IMR-90 (cell line): Measurements from ENCODE around the gene TTC39C. TPM values are rescaled to one million over a fixed set of nuclear protein-coding genes. Genes with fewer than 3 reads are reported as not detected.

ENCODE experiments used
- ATAC-seq: fragments of 200-7000 bp; cut with Tn5 transposase; 2 replicates; pipeline ENCODE4 v1.9.1; 2020; ENCODE audit warnings: low read depth, mild to moderate bottlenecking, moderate library complexity
- BruUV-seq: library from RNA; stranded (reverse); fragments of 400-500 nt; replicated peaks from 2 replicates; lab custom pipeline; 2021; lab: Mats Ljungman, UMichigan
- CTCF ChIA-PET: fragments of 300-600 bp; formaldehyde crosslinking; extraction: SDS; loops from one replicate; lab custom pipeline; 2021; ENCODE audit warnings: antibody characterized with exemption; lab: Yijun Ruan, JAX
- POLR2A ChIA-PET: fragments of 300-600 bp; sonication (Branson Sonifier 250); formaldehyde crosslinking; loops from one replicate; lab custom pipeline; 2022; ENCODE audit warnings: antibody characterized with exemption; ENCODE audit not compliant: unreplicated experiment; lab: Charles Lee
- DNase-seq: peaks from one replicate; pipeline ENCODE4 v3.0.0; 2013
- H2AFZ ChIP-seq: replicated peaks from 2 replicates; pipeline ENCODE3; 2013; ENCODE audit warnings: low read length, mild to moderate bottlenecking; ENCODE audit not compliant: poor library complexity
- H2AK5ac ChIP-seq: 2 replicates; pipeline ENCODE4 v1.6.1; 2013; ENCODE audit warnings: low read depth, low read length, inconsistent platforms
- H2AK9ac ChIP-seq: replicated peaks from 2 replicates; pipeline ENCODE3; 2013; ENCODE audit warnings: mild to moderate bottlenecking, low read depth, low read length, moderate library complexity; ENCODE audit not compliant: poor library complexity
- H2BK120ac ChIP-seq: 2 replicates; pipeline ENCODE4 v1.6.1; 2013; ENCODE audit warnings: low read depth, low read length, inconsistent platforms
- H2BK15ac ChIP-seq: 3 replicates; pipeline ENCODE4 v1.6.1; 2013; ENCODE audit warnings: low read depth, low read length, inconsistent platforms
- H2BK20ac ChIP-seq: 2 replicates; pipeline ENCODE4 v1.6.1; 2013; ENCODE audit warnings: low read depth, mild to moderate bottlenecking, inconsistent platforms, low read length, moderate library complexity
- H2BK5ac ChIP-seq: 2 replicates; pipeline ENCODE4 v1.6.1; 2013; ENCODE audit warnings: mild to moderate bottlenecking, low read depth, low read length, inconsistent platforms; ENCODE audit not compliant: poor library complexity, severe bottlenecking
- H3K14ac ChIP-seq: replicated peaks from 2 replicates; pipeline ENCODE4 v1.6.1; 2013; ENCODE audit warnings: low read depth, low read length, inconsistent platforms
- H3K18ac ChIP-seq: 2 replicates; pipeline ENCODE4 v1.6.1; 2013; ENCODE audit warnings: low read depth, low read length, control low read depth
- H3K23ac ChIP-seq: 2 replicates; pipeline ENCODE4 v1.6.1; 2013; ENCODE audit warnings: low read depth, low read length, inconsistent platforms
- H3K27ac ChIP-seq: 2 replicates; pipeline ENCODE4 v1.5.1; 2013; ENCODE audit warnings: mild to moderate bottlenecking, control low read depth, low read length; ENCODE audit not compliant: insufficient read depth
- H3K27me3 ChIP-seq: 2 replicates; pipeline ENCODE4 v1.6.1; 2013; ENCODE audit warnings: low read length; ENCODE audit not compliant: control insufficient read depth, insufficient read depth
- H3K36me3 ChIP-seq: 2 replicates; pipeline ENCODE4 v1.6.1; 2013; ENCODE audit warnings: low read length, mixed read lengths; ENCODE audit not compliant: control insufficient read depth, insufficient read depth
- H3K4ac ChIP-seq: 2 replicates; pipeline ENCODE4 v1.6.1; 2013; ENCODE audit warnings: low read depth, low read length, inconsistent platforms
- H3K4me1 ChIP-seq: 2 replicates; pipeline ENCODE4 v1.6.1; 2013; ENCODE audit warnings: low read length, mixed read lengths; ENCODE audit not compliant: control insufficient read depth, insufficient read depth
- H3K4me2 ChIP-seq: 2 replicates; pipeline ENCODE4 v1.6.1; 2013; ENCODE audit warnings: low read depth, mild to moderate bottlenecking, control low read depth, low read length, moderate library complexity
- H3K4me3 ChIP-seq: 2 replicates; pipeline ENCODE4 v1.5.1; 2013; ENCODE audit warnings: low read depth, mild to moderate bottlenecking, control low read depth, low read length, moderate library complexity; ENCODE audit not compliant: insufficient read depth
- H3K56ac ChIP-seq: 2 replicates; pipeline ENCODE4 v1.6.1; 2013; ENCODE audit warnings: low read length, inconsistent platforms; ENCODE audit not compliant: insufficient read depth; ENCODE audit errors: extremely low read depth
- H3K79me1 ChIP-seq, 2 experiments: 2 replicates each; pipeline ENCODE4 v1.6.1; 2013; ENCODE audit warnings: low read length in 2 of 2, inconsistent platforms in 1 of 2, low read depth in 1 of 2
- H3K9ac ChIP-seq: 2 replicates; pipeline ENCODE4 v1.6.1; 2013; ENCODE audit warnings: low read depth, low read length, control low read depth
- H3K9me1 ChIP-seq: 2 replicates; pipeline ENCODE4 v1.6.1; 2013; ENCODE audit warnings: low read length, inconsistent platforms; ENCODE audit not compliant: insufficient read depth
- H3K9me3 ChIP-seq: 2 replicates; pipeline ENCODE4 v1.6.1; 2013; ENCODE audit warnings: low read length; ENCODE audit not compliant: control insufficient read depth, insufficient read depth
- H4K20me1 ChIP-seq: 2 replicates; pipeline ENCODE4 v1.6.1; 2013; ENCODE audit warnings: low read length, inconsistent platforms; ENCODE audit not compliant: insufficient read depth
- H4K5ac ChIP-seq: 2 replicates; pipeline ENCODE4 v1.6.1; 2013; ENCODE audit warnings: mild to moderate bottlenecking, low read depth, low read length, control low read depth
- H4K8ac ChIP-seq, 2 experiments: 2 replicates each; pipeline ENCODE4 v1.6.1; 2013; ENCODE audit warnings: low read depth in 2 of 2, low read length in 2 of 2, control low read depth in 1 of 2, inconsistent platforms in 1 of 2
- H4K91ac ChIP-seq: 2 replicates; pipeline ENCODE4 v1.6.1; 2013; ENCODE audit warnings: low read depth, low read length, inconsistent platforms; ENCODE audit not compliant: insufficient read depth
- BHLHE40 ChIP-seq: fragments of 150-350 bp; IDR thresholded peaks from 2 replicates; pipeline ENCODE4 v1.6.1; 2016; ENCODE audit warnings: mild to moderate bottlenecking, low read depth, low read length
- CEBPB ChIP-seq: IDR thresholded peaks from 2 replicates; pipeline ENCODE4 v1.6.1; 2012; ENCODE audit warnings: low read depth, low read length, improper control_type of control experiment
- ELK1 ChIP-seq: fragments of 150-350 bp; IDR thresholded peaks from 2 replicates; pipeline ENCODE4 v1.6.1; 2016; ENCODE audit warnings: low read depth, mild to moderate bottlenecking, low read length, moderate library complexity, borderline replicate concordance
- MAFK ChIP-seq: IDR thresholded peaks from 2 replicates; pipeline ENCODE4 v1.6.1; 2012; ENCODE audit warnings: low read depth, low read length, improper control_type of control experiment
- MAZ ChIP-seq: IDR thresholded peaks from 2 replicates; pipeline ENCODE4 v1.6.1; 2012; ENCODE audit warnings: low read depth, mild to moderate bottlenecking, low read length, improper control_type of control experiment, moderate library complexity, borderline replicate concordance
- MXI1 ChIP-seq: IDR thresholded peaks from 2 replicates; pipeline ENCODE4 v1.6.1; 2012; ENCODE audit warnings: low read depth, mild to moderate bottlenecking, low read length, moderate library complexity, borderline replicate concordance
- RCOR1 ChIP-seq: IDR thresholded peaks from 2 replicates; pipeline ENCODE4 v1.6.1; 2012; ENCODE audit warnings: mild to moderate bottlenecking, low read length, improper control_type of control experiment; ENCODE audit not compliant: insufficient replicate concordance
- RFX5 ChIP-seq: IDR thresholded peaks from 2 replicates; pipeline ENCODE4 v1.8.0; 2012; ENCODE audit warnings: low read depth, mild to moderate bottlenecking, low read length, moderate library complexity
- WGBS, 2 experiments: methylation state at CpG; one replicate each; pipeline versions ENCODE4 v1.1.5 to v1.1.7; 2013; ENCODE audit warnings: missing lambda C conversion rate in 2 of 2; ENCODE audit not compliant: insufficient read length in 1 of 2; ENCODE audit errors: extremely low coverage in 2 of 2; 5-methylcytosine and 5-hydroxymethylcytosine counted together
- dilution Hi-C: fragments of 300-500 bp; cut with HindIII; formaldehyde crosslinking; loops from one replicate; pipeline ENCODE4 v1.14.3; 2018; ENCODE audit warnings: low sequenced_read_pairs; ENCODE audit not compliant: unreplicated experiment
- in situ Hi-C: fragments of 300-500 bp; cut with MboI; formaldehyde crosslinking; loops from 3 replicates; pipeline ENCODE4 v1.14.3; 2019; ENCODE audit warnings: low sequenced_read_pairs, inconsistent platforms, mixed read lengths
- intact Hi-C: fragments of 100-400 bp; cut with micrococcal nuclease; formaldehyde crosslinking; loops from 2 replicates; pipeline ENCODE4 v1.10.0; 2022
- polyA plus RNA-seq, 3 experiments: library from polyadenylated mRNA; depleted of rRNA; stranded (reverse); fragments of >200 nt; gene quantifications; 2 replicates each; pipeline ENCODE4 v1.2.3, GENCODE V29; 2012; ENCODE audit warnings: low replicate concordance in 1 of 3
- total RNA-seq: library from RNA; depleted of rRNA; stranded (reverse); fragments of >200 nt; gene quantifications from 2 replicates; pipeline ENCODE4 v1.2.3, GENCODE V29; 2012

TTC39C gene
- total and polyA plus RNA-seq, 2 of the 4 experiments (the other 2 are of a cell fraction) = 8.0 to 20.8 TPM

GRCh38 chr18:24010673-24011072 is 3.9 kb upstream of the TTC39C start:
- H3K36me3 ChIP-seq = no peaks in the 10 kb centered on the region
- dilution Hi-C loops (no loop called here), intact Hi-C loops (loop anchor here (5.0 to 10.0 kb wide), 2 partner anchors 83 to 386 kb away; no protein-coding TSS in a partner anchor), in situ Hi-C loops (no loop called here)
- H2BK120ac ChIP-seq = no peak overlapping the region
- peaks cover 2% of the 10 kb centered on the region; the same call in 1 of the 2 replicates for H3K4me1 ChIP-seq
- peaks cover 0 to 2% of the 10 kb centered on the region in 2 experiments; a peak in 3 of 4 replicates for H3K79me1 ChIP-seq
- H2AK9ac ChIP-seq = no peak overlapping the region
- no peak overlapping the region for H3K4ac ChIP-seq
- POLR2A ChIA-PET = no interaction called here
- no peaks in the 10 kb centered on the region for H3K9me3 ChIP-seq
- no peak overlapping the region for H2BK15ac ChIP-seq
- WGBS, 2 experiments = no CpG with 5 or more reads among the region's 7 CpGs
- no TSS peak for BruUV-seq
- H3K9me1 ChIP-seq = no peaks in the 10 kb centered on the region
- H2AK5ac ChIP-seq = no peak overlapping the region
- DNase-seq (no peak), ATAC-seq (no peak)
- peaks cover 11% of the 10 kb centered on the region for H3K27me3 ChIP-seq
- H3K4me2 ChIP-seq = no peak overlapping the region
- H3K23ac ChIP-seq = no peak overlapping the region
- H4K20me1 ChIP-seq = 0 out of 2 replicates have a peak, but pooled peaks cover under 1% of the 10 kb centered on the region
- H3K27ac ChIP-seq = no peak overlapping the region
- H4K8ac ChIP-seq = no peak overlapping the region
- no peak overlapping the region for H2BK5ac ChIP-seq
- no peak overlapping the region for H2AFZ ChIP-seq
- H4K91ac ChIP-seq = no peak overlapping the region
- H3K14ac ChIP-seq = no peak overlapping the region
- H3K18ac ChIP-seq = no peak overlapping the region
- no peak overlapping the region for H4K5ac ChIP-seq
- CTCF ChIA-PET = no interaction called here
- H2BK20ac ChIP-seq = no peak overlapping the region
- H3K9ac ChIP-seq = no peak overlapping the region
- TF ChIP-seq CEBPB = no peak
- TF ChIP-seq BHLHE40 = no peak
- no peak for TF ChIP-seq MXI1
- no peak for TF ChIP-seq RFX5
- no peak for TF ChIP-seq MAFK
- no peak for TF ChIP-seq RCOR1
- no peak for TF ChIP-seq ELK1
- no peak for TF ChIP-seq MAZ
- H3K56ac ChIP-seq = no peak overlapping the region
- H3K4me3 ChIP-seq = no peak overlapping the region
